VCaP (cell line): Measurements from ENCODE around the gene UBASH3B.
"Not testable (repeated sequence)": the region's sequence is repeated elsewhere in the genome, so short reads cannot be mapped to it uniquely, and the experiment has no call there.

Source experiments
- H3K27ac ChIP-seq: fragments of 450-650 bp; 2 replicates; pipeline ENCODE4 v1.5.1; 2017
- CTCF ChIP-seq: fragments of 450-650 bp; conservative IDR thresholded peaks from 2 replicates; pipeline ENCODE4 v1.5.1; 2017; ENCODE audit warnings: mild to moderate bottlenecking, moderate library complexity

Gene UBASH3B

GRCh38 chr11:122655527-122656072, at the start of gene UBASH3B:
Gene UBASH3B (plus strand): TSS chr11:122655722. CDS start chr11:122656050, 328 bp downstream.
- peak within 1 kb of the TSS; percentile 56 for H3K27ac ChIP-seq
- TF ChIP-seq CTCF = no peak

DNA sequence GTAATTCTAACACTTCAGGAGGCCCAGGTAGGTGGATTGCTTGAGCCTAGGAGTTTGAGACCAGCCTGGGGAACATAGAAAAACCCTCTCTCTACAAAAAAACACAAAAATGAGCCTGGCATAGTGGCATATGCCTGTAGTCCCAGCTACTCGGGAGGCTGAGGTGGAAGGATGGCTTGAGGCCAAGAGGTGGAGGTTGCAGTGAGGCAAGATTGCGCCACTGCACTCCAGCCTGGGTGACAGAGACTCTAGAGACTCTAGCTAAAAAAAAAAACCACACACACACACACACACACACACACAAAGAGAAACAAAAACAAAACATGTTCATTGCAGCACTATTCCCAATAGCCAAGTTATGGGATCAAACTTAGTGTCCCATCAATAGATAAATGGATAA, 48.4 kb upstream of the UBASH3B start:
- not testable (repeated sequence) for H3K27ac ChIP-seq

DNA sequence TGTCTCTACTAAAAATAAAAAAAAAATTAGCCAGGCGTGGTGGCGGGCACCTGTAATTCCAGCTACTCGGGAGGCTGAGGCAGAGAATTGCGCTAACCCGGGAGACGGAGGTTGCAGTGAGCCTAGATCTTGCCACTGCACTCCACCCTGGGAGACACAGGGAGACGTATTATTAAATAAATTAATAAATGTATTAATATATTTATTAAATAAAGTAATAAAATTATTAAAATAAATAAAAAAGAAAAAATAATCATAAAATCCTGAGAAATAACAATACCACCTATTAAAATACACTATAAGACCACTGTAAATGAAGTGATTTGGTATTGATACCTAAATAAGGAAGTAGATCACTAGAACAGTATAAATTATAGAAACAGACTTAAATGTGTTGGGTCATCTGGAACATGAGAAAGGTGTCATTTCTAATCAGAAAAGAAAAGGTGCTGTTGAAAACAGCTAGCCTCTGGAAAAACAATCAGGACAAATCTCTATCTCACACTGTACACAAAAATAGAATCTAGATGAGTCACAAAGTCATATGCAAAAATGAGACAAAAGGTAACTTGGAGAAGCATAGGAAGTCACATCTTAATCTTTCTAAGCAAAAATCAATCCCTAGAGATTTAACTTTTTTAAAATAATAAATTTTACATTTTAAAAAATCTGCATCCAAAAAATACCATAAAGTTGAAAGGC, 43.2 kb upstream of the UBASH3B start:
- H3K27ac ChIP-seq = no peak overlapping the region
- TF ChIP-seq CTCF = no peak

DNA sequence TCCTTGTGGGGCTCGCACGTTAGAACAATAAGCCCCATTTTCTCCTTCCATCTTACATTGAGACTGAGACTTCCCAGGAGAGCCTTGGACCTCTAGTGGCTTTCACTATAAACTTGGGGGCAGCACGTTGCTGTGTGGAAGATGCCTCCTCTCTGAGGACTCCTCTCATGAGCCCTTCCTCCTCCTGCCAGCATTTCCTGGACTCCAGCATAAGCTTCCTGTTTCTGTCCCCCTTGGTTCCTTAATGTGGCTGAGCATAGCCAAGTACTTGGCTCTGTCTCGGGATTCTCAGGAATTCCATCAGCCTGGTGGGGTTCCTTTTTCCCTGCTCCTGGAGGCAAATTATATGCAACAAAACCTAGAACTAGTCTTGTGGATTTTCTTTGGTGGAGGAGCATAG, 38.8 kb upstream of the UBASH3B start:
- no peak overlapping the region for H3K27ac ChIP-seq
- no peak for TF ChIP-seq CTCF

- H3K27ac ChIP-seq = no peak overlapping the region
- TF ChIP-seq CTCF = no peak
These were observed 38.2 kb upstream of the UBASH3B start for GRCh38 chr11:122617297-122617696.

DNA sequence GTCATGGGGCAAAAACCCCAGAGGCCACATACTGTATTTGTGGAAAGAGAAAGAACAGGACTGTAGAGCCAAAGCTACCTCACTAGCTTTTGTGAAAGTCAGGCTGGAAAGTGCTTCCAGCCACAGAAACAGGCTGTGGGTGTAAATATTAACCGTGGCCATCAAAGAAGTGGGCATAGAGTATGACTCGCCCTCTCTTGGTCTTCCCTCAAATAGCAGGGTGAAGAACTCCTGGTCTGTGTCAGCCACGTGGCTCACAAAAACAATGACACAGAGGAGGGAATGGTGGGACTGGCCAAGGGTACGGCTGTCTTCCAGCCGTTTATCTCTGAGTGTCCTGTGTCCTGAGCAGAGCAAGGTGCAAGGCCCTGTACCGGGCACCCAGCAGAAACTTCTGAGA, 37.6 kb upstream of the UBASH3B start:
- TF ChIP-seq CTCF = no peak
- H3K27ac ChIP-seq = no peak overlapping the region

DNA sequence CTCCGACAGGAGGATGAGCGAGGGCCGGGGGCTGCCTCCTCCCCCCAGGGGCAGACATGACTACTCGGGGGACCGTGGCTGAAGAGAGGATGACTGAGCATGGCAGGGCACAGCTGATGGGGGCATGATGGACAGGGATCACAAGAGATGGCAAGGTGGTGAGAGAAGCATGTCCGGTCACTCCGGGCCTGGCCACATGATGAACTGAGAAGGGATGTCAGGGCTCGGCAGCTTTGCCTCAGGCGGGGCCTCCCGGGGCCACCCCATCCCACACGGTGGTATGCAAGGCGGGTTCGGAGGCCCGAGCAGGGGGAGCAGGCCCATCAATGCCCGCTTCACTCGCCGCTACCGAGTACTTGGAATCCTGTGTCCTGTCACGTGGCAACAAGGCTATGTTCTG, 36.6 kb upstream of the UBASH3B start:
- no peak overlapping the region for H3K27ac ChIP-seq
- no peak for TF ChIP-seq CTCF

DNA sequence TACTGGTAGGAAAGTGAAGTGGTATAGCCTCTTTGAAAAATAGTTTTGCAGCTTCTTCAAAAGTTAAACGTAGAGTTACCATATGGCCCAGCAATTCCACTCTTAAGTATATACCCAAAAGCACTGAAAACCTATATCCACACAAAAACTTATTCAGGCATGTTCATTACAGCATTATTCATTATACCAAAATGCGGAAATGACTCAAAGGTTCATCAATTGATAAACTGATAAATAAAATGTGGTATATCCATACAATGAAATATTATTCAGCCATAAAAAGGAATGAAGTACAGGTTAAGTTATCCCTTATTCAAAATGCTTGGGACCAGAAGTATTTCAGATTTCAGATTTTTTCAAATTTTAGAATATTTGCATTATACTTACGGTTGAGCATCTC, 35.8 kb upstream of the UBASH3B start:
- no peak for TF ChIP-seq CTCF
- no peak overlapping the region for H3K27ac ChIP-seq

GRCh38 chr11:122625501-122625900, 30.0 kb upstream of the UBASH3B start:
- not testable (repeated sequence) for H3K27ac ChIP-seq
